ENCODE results near the gene RERE. TPM values are rescaled to one million over a fixed set of nuclear protein-coding genes. Genes with fewer than 3 reads are reported as not detected.

RERE gene
- total RNA-seq, 1 experiment from 2014 or later, result 161 TPM

DNA sequence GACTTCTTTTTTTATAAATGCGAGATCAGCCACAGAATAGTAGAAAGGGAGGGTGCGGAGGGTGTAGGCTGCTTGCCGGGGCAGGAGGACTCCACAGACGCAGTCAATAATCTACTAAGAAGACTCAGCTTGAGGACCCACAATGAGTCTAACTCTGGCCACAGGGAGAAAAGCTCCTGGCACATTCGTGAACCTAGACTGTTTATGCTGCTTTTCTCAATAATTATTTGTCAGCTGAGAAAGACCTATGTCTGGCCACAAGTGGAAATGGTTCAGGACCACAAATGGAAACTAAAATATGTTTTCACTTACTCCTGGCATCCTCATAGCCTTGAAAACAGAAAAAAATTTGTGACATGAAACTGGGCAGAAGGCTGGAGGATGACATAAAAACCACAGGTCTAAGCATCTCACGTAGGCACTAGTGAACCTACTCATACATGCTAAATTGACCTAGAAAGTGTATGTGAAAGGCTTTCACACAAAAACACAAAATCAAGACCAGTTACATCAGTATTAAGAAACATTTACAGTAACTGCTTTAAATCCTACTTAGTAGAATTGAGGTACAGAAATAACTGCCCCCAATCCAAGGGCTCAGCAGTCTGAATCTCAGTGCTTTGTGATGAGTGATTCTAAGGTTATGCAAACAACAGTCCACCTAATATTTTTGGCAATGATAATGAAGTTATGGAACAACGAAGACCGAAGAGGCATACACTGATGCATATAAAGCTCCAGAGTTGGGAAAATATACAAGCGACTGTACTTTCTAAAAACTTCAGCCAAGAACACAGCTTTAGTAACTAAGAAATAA lies 340.1 kb downstream of the RERE start:
- Mint-ChIP-seq H3K9me3 (no peaks in the 10 kb centered on the region), H3K27ac (peak overlapping the region; percentile 61; the same call in 1 of the 2 replicates), H3K4me3 (no peak overlapping the region), H3K4me1 (peaks cover 62% of the 10 kb centered on the region), H3K36me3 (peaks cover 3% of the 10 kb centered on the region; the same call in 1 of the 2 replicates), H3K27me3 (ENCODE audit: low read depth) (no peaks in the 10 kb centered on the region)
- TF ChIP-seq ZNF263 (CRISPR knock-in tag; IDR thresholded peaks at IDR 0.05; ENCODE audit: low read depth) (no peak), GABPB1 (CRISPR knock-in tag; IDR thresholded peaks at IDR 0.05) (no peak), SMAD3 (CRISPR knock-in tag; IDR thresholded peaks at IDR 0.05; ENCODE audit: borderline replicate concordance) (no peak), SMAD4 (CRISPR knock-in tag; IDR thresholded peaks at IDR 0.05) (no peak), ZNF423 (CRISPR knock-in tag; IDR thresholded peaks at IDR 0.05) (no peak), SOX15 (CRISPR knock-in tag; IDR thresholded peaks at IDR 0.05) (no peak), NR2C2 (CRISPR knock-in tag; IDR thresholded peaks at IDR 0.05) (no peak), SP1 (CRISPR knock-in tag; conservative IDR thresholded peaks at IDR 0.05) (no peak), TP53 (CRISPR knock-in tag; IDR thresholded peaks at IDR 0.05) (no peak), ETV6 (CRISPR knock-in tag; IDR thresholded peaks at IDR 0.05) (no peak), EMX1 (CRISPR knock-in tag; IDR thresholded peaks at IDR 0.05) (no peak), ATF1 (CRISPR knock-in tag; IDR thresholded peaks at IDR 0.05) (no peak)
- TF ChIP-seq, protein P1, sequence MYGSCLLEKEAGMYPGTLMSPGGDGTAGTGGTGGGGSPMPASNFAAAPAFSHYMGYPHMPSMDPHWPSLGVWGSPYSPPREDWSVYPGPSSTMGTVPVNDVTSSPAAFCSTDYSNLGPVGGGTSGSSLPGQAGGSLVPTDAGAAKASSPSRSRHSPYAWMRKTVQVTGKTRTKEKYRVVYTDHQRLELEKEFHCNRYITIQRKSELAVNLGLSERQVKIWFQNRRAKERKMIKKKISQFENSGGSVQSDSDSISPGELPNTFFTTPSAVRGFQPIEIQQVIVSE (CRISPR knock-in tag; IDR thresholded peaks at IDR 0.05; ENCODE audit: borderline replicate concordance), result no peak
- TF ChIP-seq, protein P2, sequence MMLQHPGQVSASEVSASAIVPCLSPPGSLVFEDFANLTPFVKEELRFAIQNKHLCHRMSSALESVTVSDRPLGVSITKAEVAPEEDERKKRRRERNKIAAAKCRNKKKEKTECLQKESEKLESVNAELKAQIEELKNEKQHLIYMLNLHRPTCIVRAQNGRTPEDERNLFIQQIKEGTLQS (CRISPR knock-in tag; conservative IDR thresholded peaks at IDR 0.05), result no peak
- TF ChIP-seq, protein P3, sequence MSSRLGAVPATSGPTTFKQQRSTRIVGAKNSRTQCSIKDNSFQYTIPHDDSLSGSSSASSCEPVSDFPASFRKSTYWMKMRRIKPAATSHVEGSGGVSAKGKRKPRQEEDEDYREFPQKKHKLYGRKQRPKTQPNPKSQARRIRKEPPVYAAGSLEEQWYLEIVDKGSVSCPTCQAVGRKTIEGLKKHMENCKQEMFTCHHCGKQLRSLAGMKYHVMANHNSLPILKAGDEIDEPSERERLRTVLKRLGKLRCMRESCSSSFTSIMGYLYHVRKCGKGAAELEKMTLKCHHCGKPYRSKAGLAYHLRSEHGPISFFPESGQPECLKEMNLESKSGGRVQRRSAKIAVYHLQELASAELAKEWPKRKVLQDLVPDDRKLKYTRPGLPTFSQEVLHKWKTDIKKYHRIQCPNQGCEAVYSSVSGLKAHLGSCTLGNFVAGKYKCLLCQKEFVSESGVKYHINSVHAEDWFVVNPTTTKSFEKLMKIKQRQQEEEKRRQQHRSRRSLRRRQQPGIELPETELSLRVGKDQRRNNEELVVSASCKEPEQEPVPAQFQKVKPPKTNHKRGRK (CRISPR knock-in tag; IDR thresholded peaks at IDR 0.05; ENCODE audit: borderline replicate concordance), result no peak
- TF ChIP-seq, protein P4, sequence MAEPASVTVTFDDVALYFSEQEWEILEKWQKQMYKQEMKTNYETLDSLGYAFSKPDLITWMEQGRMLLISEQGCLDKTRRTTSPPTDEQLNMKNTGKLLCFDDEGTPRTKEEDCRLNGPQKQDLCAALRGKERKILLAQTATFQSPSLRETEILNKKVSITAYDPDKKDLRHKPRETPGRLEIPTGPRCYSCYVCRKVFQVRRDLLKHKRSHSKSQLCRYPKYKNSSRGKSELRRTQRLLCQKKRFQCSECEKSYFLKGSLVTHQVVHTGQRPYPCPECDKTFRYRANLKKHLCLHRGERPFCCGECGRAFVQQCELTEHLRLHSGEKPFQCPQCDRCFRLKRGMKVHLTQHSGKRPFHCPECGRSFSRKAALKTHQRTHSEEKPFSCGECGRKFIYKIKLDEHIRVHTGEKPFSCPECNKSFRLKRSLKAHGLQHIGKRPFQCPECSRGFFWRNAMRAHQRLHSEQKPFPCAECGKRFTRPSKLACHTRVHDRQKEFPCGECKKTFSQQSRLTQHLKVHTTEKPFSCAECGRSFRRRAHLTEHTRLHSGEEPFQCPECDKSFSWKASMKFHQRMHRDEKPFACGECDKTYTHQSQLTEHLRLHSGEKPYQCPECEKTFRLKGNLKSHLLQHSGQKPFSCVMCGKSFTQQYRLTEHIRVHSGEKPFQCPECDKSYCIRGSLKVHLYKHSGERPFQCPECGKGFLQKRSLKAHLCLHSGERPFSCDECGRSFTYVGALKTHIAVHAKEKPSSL (CRISPR knock-in tag; conservative IDR thresholded peaks at IDR 0.05), result no peak
- CTCF ChIA-PET, result interaction anchor here (1.0 to 2.3 kb wide), 5 partner anchors 8 to 372 kb away, joined by 3 to 11 read pairs (median 5); no protein-coding TSS in a partner anchor
- ATAC-seq (no peak), DNase-seq (ENCODE audit: low spot score) (no peak)
- POLR2A ChIA-PET, result no interaction called here

DNA sequence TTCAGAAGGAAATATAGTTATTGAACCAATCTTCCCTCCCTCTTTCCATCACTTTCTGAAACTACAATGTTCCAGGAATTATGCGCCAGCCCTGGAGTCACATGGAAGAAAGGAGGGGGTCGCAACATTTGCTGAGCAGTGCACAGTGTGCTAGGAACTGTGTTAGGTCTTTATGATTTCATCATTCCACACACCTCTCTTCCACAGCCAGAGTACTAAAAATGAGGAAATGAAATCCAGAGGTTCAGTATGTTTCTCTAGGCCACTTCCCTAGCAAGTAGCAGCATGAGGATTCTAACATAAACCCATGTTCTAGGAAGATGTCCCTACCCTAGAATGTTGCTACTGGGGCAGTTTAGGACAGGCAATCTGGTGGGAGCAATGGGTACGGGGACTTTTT lies 341.4 kb downstream of the RERE start:
- H3K27me3 Mint-ChIP-seq (ENCODE audit: low read depth), result no peaks in the 10 kb centered on the region
- DNase-seq (ENCODE audit: low spot score), result no peak
- no peak overlapping the region for H3K4me3 Mint-ChIP-seq
- peak overlapping the region; percentile 39; the same call in 1 of the 2 replicates for H3K27ac Mint-ChIP-seq
- no peaks in the 10 kb centered on the region for H3K9me3 Mint-ChIP-seq
- H3K4me1 Mint-ChIP-seq, result peaks cover 54% of the 10 kb centered on the region
- H3K36me3 Mint-ChIP-seq, result peaks cover 3% of the 10 kb centered on the region; the same call in 1 of the 2 replicates
- TF ChIP-seq, protein P5, sequence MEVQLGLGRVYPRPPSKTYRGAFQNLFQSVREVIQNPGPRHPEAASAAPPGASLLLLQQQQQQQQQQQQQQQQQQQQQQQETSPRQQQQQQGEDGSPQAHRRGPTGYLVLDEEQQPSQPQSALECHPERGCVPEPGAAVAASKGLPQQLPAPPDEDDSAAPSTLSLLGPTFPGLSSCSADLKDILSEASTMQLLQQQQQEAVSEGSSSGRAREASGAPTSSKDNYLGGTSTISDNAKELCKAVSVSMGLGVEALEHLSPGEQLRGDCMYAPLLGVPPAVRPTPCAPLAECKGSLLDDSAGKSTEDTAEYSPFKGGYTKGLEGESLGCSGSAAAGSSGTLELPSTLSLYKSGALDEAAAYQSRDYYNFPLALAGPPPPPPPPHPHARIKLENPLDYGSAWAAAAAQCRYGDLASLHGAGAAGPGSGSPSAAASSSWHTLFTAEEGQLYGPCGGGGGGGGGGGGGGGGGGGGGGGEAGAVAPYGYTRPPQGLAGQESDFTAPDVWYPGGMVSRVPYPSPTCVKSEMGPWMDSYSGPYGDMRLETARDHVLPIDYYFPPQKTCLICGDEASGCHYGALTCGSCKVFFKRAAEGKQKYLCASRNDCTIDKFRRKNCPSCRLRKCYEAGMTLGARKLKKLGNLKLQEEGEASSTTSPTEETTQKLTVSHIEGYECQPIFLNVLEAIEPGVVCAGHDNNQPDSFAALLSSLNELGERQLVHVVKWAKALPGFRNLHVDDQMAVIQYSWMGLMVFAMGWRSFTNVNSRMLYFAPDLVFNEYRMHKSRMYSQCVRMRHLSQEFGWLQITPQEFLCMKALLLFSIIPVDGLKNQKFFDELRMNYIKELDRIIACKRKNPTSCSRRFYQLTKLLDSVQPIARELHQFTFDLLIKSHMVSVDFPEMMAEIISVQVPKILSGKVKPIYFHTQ (CRISPR knock-in tag; IDR thresholded peaks at IDR 0.05), result no peak
- no peak for TF ChIP-seq FOXK1 (CRISPR knock-in tag; IDR thresholded peaks at IDR 0.05)
- no peak for TF ChIP-seq GABPB1 (CRISPR knock-in tag; IDR thresholded peaks at IDR 0.05)
- CTCF ChIA-PET, result no interaction called here
- POLR2A ChIA-PET, result no interaction called here
- no peak for ATAC-seq

All from WTC11 (cell line).